Measurements from ENCODE around the gene DAG1.
A peak's percentile ranks its signal among the peaks of the same experiment; 100 is the strongest.

Gene DAG1

DNA sequence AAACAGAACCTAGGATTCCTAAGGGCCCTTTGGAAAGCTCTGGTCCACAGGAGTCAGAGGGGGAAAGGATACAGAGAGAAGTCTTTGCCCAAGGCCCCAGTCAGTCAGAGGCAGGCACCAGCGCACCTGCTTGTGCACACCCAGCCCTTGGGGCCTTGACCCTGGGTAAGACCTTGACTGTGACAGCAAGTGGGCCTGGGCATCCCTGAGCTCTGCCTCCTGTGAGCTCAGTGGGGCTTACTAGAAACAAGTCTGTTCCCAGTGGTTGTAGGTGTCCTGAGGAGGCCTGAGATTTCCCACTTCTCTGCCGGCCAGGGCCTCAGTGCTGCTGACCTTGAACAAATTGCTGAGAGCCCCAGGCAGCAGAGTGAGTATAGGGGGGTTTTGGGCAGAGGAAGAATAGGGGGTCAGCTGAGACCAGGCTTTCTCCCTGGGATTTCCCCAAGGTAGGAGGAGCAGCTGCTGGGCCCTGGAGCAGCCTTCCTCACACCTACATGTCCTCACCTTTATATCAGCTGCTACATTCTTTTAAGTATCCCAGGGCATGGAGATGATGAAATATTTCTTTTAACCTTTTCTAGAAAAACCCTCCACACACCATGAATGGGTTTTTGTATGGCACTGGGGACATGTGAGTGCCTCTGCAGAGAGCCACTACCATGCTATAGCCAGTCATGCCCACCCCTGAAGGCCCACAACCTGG lies 9.7 kb upstream of the DAG1 start:
- no peaks in the 10 kb centered on the region for H3K36me3 Mint-ChIP-seq (ENCODE audit: insufficient read depth)
- no peak overlapping the region for H3K4me3 Mint-ChIP-seq
- H3K9me3 Mint-ChIP-seq = no peaks in the 10 kb centered on the region
- H3K27ac Mint-ChIP-seq (ENCODE audit: low read depth) = no peak overlapping the region
- no peak for DNase-seq (ENCODE audit: low spot score in 2 of 2)
- no peaks in the 10 kb centered on the region for H3K4me1 Mint-ChIP-seq
- ATAC-seq (replicated peaks; ENCODE audit: extremely low read depth, poor library complexity, severe bottlenecking) = no peak
- H3K27me3 Mint-ChIP-seq = no peaks in the 10 kb centered on the region

DNA sequence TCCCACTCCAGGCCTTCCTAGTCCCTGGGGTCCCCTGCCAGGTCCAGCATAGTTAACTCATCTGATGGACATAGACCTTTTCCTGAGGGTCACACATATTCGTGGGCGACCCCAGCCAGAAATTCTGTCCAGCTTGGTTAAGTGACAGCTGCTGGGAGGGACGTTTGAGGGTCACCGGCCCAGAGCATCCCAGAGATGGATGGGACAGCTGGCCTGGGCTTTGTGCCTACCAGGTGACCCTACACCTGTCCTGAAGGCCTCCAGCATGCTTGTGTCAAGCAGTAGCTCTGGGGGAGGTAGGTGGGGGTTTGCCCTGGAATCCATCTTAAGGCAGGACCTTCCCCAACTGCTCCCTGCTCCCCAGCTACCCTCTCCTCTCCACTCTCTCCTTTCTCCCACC lies 9.1 kb upstream of the DAG1 start:
- DNase-seq (ENCODE audit: low spot score in 2 of 2) (no peak), ATAC-seq (replicated peaks; ENCODE audit: extremely low read depth, poor library complexity, severe bottlenecking) (no peak)
- H3K27ac Mint-ChIP-seq (ENCODE audit: low read depth) = no peak overlapping the region
- no peaks in the 10 kb centered on the region for H3K9me3 Mint-ChIP-seq
- H3K4me1 Mint-ChIP-seq = no peaks in the 10 kb centered on the region
- no peaks in the 10 kb centered on the region for H3K36me3 Mint-ChIP-seq (ENCODE audit: insufficient read depth)
- no peaks in the 10 kb centered on the region for H3K27me3 Mint-ChIP-seq
- no peak overlapping the region for H3K4me3 Mint-ChIP-seq

DNA sequence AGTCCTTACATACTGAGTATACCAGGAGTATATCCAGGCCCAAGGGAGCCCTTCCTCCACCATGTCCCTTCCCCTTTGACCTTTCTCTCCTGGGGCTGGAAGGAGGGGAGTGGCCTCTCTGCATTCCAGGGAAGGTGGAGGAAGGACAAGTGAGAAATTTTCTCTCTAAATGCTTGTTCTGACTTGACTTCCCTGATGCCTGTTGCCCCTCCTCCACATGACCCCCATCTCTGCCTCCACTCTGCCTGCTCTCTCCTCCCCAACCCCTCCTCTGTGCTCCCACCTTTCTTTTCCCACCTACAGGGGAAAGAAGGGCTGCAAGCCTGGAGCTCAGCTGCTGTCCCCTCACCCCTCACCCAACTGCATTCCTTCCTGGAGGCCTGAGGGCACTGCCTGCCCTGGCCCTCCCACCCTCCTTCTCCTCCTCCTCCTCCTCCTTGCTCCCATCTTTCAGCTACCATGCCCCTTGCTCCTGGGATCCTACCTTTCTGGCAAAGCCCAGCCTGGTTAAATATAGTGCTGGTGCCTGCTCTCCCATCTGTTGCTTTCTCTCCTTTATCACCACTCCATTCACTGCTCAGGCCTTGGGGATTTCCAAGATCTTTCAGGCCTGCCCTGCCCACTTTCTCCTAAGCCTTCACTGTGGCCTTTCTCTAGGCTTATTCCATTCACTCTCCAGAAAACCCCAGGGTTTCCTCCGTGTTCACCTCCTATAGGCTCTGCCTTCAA lies 8.5 kb upstream of the DAG1 start:
- no peaks in the 10 kb centered on the region for H3K4me1 Mint-ChIP-seq
- no peak for ATAC-seq (replicated peaks; ENCODE audit: extremely low read depth, poor library complexity, severe bottlenecking)
- H3K27me3 Mint-ChIP-seq = no peaks in the 10 kb centered on the region
- H3K27ac Mint-ChIP-seq (ENCODE audit: low read depth) = no peak overlapping the region
- H3K9me3 Mint-ChIP-seq = no peaks in the 10 kb centered on the region
- no peak overlapping the region for H3K4me3 Mint-ChIP-seq
- no peaks in the 10 kb centered on the region for H3K36me3 Mint-ChIP-seq (ENCODE audit: insufficient read depth)
- no peak for DNase-seq (ENCODE audit: low spot score in 2 of 2)

DNA sequence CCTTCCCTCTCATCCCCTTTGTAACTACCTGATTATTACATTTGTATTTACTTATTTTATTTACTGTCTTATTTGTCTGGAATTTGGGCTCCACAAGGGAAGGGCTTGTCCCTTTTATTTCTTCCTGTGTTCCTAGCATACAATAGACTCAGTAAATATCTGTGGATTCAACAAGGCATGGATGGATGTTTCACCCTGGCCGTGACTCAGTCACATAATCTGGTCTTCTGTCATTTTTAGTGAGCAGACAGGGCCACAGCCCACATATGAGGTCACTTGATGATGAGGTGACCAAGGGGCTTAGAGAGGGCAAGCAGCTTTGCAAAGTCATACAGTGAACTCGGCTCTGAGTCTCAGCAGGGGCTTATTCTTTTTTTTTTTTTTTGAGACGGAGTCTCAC lies 7.8 kb upstream of the DAG1 start:
- H3K4me1 Mint-ChIP-seq = no peaks in the 10 kb centered on the region
- no peak overlapping the region for H3K4me3 Mint-ChIP-seq
- H3K9me3 Mint-ChIP-seq = no peaks in the 10 kb centered on the region
- H3K27me3 Mint-ChIP-seq = no peaks in the 10 kb centered on the region
- H3K27ac Mint-ChIP-seq (ENCODE audit: low read depth) = no peak overlapping the region
- DNase-seq (ENCODE audit: low spot score in 2 of 2) (no peak), ATAC-seq (replicated peaks; ENCODE audit: extremely low read depth, poor library complexity, severe bottlenecking) (no peak)
- H3K36me3 Mint-ChIP-seq (ENCODE audit: insufficient read depth) = no peaks in the 10 kb centered on the region

DNA sequence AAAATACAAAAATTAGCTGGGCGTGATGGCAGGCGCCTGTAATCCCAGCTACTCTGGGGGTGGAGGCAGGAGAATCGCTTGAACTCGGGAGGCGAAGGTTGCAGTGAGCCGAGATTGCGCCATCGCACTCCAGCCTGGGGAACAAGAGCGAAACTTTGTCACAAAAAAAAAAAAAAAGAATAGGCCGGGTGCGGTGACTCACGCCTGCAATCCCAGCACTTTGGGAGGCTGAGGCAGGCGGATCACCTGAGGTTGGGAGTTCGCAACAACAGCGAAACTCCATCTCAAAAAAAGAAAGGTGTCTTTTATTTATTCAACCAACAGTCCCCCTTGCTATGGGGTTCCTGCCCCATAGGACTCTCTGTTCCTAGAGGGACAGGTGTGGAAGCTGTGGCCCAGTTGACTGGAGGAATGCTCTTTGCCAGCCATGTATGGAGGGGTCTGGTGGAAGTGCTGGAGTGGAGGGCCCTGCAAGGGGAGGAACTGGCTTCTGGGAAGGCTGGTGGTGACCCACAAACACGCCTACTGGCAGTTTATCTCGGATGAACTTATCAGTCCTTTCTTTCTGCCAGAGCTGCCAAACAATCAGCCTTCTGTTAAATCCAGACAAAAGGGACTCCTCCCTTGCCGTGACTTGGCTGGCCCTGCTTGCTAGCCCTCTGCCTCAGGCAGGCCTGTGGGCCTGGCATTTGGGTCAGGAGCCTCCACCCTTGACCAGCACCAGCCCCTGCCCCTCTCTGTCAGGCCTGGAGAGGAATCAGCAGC lies 4.6 kb upstream of the DAG1 start:
- H3K36me3 Mint-ChIP-seq (ENCODE audit: insufficient read depth) = no peaks in the 10 kb centered on the region
- no peaks in the 10 kb centered on the region for H3K27me3 Mint-ChIP-seq
- no peak overlapping the region for H3K27ac Mint-ChIP-seq (ENCODE audit: low read depth)

DNA sequence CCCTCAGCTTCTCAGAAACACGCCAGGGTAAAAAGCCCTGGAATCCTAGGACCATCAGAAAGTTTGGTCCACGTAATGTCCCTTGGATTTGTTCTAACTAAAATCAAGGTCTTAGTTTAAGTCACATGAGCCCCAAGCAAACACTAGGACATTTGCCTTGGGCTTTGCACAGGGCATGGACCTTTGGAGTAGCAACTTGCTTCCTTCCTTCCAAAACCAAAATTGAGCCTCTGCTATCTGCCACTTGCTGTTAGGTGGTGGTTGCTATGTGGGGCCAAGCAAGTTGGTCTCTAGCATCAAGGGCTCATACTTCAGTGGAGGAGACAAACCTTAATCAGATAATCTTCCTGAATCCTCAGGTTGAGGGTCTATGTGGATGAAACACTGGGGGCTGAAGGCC lies 4.0 kb upstream of the DAG1 start:
- no peaks in the 10 kb centered on the region for H3K9me3 Mint-ChIP-seq
- H3K4me1 Mint-ChIP-seq = peaks cover 4% of the 10 kb centered on the region
- DNase-seq (ENCODE audit: low spot score in 2 of 2) (no peak), ATAC-seq (replicated peaks; ENCODE audit: extremely low read depth, poor library complexity, severe bottlenecking) (no peak)
- H3K27ac Mint-ChIP-seq (ENCODE audit: low read depth) = no peak overlapping the region
- H3K36me3 Mint-ChIP-seq (ENCODE audit: insufficient read depth) = peaks cover 2% of the 10 kb centered on the region
- H3K27me3 Mint-ChIP-seq = no peaks in the 10 kb centered on the region
- H3K4me3 Mint-ChIP-seq = no peak overlapping the region

More for the DNA sequence above, 4.6 kb upstream of the DAG1 start:
- DNase-seq (ENCODE audit: low spot score in 2 of 2) = no peak
- no peak for ATAC-seq (replicated peaks; ENCODE audit: extremely low read depth, poor library complexity, severe bottlenecking)
- Mint-ChIP-seq H3K4me1 (no peaks in the 10 kb centered on the region), H3K9me3 (no peaks in the 10 kb centered on the region), H3K4me3 (no peak overlapping the region)

DNA sequence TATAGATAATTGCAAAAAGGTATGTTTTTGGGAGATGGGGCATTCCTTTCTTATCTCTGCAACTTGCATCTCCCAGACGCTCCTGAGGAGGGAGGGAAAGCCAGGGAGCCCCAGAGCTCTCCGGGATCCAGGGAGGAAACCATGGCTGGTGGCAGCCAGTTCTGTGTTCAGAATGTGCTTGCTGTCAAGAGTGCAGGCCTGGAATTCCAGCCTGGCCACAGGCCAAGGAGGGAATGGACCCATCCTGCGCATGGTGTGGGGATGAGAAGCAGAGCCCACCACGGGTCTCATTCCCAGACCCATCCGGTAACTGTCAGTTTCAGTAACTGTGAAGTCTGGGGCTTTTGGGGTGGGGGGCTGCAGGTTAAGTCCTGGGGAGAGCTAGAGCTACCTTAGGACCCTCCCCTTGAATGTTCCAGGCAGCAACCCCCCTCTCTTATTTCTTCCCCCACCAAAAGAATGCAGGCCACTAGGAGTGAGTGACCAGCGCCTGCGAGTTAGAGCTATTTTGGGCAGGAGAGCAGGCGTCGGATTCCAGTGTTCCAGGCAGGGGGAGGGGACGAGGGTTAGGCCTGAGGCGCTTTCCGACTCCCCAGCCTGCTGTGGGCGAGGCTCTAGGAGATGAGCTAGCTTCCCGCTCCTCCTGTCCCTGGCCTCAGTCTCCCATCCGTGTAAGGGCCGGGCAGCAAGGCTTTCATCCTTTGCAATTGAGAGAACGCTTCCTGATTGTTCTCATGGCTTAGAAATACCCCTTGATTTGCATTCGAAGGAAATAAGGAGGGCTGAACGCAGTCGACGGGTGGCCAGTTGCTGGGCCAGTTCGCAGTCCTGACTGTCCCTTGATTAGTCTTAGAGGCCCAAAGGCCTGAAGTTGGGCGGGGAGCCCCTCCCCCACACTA lies 781 bp upstream of the DAG1 start:
- no peaks in the 10 kb centered on the region for H3K27me3 Mint-ChIP-seq
- peak overlapping the region; percentile 86 for H3K4me3 Mint-ChIP-seq
- peaks cover 16% of the 10 kb centered on the region for H3K4me1 Mint-ChIP-seq
- DNase-seq (ENCODE audit: low spot score in 2 of 2) (peak in 1 of 2 donors; percentile 15), ATAC-seq (replicated peaks; ENCODE audit: extremely low read depth, poor library complexity, severe bottlenecking) (no peak)
- H3K36me3 Mint-ChIP-seq (ENCODE audit: insufficient read depth) = peaks cover 5% of the 10 kb centered on the region
- no peaks in the 10 kb centered on the region for H3K9me3 Mint-ChIP-seq
- no peak overlapping the region for H3K27ac Mint-ChIP-seq (ENCODE audit: low read depth)

DNA sequence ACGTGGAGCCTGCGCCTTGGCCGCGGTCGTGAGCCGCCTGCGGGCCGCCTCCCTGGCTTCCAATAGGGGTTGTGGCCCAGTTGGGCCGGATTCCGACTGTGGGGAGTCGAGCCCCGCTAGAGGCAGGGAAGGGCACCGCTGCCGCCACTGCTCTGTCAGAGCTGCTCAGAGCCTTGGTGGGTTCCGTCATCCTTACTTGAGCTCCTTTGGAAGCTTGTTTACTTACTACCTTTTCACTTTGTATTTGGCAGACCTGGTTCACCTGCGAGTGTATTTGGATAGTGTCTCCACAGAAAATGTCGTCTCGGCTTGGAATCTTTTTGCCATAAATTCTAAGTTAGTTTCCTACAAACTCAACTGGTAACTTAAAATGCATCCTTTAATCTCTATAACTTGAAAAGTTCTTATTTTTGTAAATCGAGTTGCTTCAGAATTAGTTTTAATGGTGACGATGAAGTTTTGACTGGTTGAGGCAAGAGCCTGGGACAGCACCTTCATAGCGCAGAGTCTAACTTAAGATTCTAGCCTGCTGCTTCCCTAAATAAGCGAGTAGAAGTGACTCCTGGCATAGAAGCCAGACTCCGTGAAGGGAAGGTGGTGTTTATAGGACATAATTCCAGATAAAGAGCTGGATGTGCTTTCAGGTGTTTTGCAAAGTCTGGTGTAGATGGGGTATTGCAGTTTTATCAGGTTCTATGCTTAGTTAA lies 800 bp downstream of the DAG1 start:
- no peaks in the 10 kb centered on the region for H3K9me3 Mint-ChIP-seq
- H3K36me3 Mint-ChIP-seq (ENCODE audit: insufficient read depth) = peaks cover 5% of the 10 kb centered on the region
- peak overlapping the region; percentile 86 for H3K4me3 Mint-ChIP-seq
- H3K27ac Mint-ChIP-seq (ENCODE audit: low read depth) = peak overlapping the region; percentile 83
- ATAC-seq (replicated peaks; ENCODE audit: extremely low read depth, poor library complexity, severe bottlenecking) (peak; percentile 33), DNase-seq (ENCODE audit: low spot score in 2 of 2) (no peak)
- peaks cover 16% of the 10 kb centered on the region for H3K4me1 Mint-ChIP-seq
- H3K27me3 Mint-ChIP-seq = no peaks in the 10 kb centered on the region

DNA sequence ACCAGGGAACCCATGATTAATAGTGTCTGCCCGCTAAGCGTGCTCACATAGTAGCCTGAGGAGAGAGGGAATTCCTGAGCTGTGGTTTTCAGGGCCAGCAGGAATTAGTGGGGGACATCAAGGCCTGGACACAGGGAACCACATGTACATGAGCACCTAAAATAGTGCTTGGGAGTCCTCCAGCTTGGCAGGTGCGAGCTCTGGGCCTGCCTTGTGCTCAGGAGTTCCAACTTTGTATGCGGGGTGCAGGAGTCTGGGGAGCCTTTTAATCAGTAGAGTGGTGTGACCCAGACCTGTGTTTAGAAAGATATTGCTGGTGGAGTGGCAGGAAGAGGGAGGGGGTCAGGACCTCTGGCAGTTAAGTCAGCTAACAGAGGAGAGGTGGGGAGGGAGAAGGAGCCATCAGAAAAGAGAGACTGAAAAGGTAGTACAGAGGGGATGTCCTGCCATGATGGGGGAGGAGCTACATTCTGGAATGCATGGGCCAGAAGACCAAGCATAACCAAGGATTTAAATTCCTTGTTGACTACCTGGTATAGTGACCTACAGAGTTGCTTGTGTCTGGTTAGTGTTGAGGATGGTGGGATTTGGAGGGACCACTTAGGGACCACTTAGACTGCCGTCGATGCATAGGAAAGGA lies 1.9 kb downstream of the DAG1 start:
- no peaks in the 10 kb centered on the region for H3K9me3 Mint-ChIP-seq
- H3K36me3 Mint-ChIP-seq (ENCODE audit: insufficient read depth) = peaks cover 7% of the 10 kb centered on the region
- DNase-seq (ENCODE audit: low spot score in 2 of 2) (no peak), ATAC-seq (replicated peaks; ENCODE audit: extremely low read depth, poor library complexity, severe bottlenecking) (no peak)
- H3K27me3 Mint-ChIP-seq = no peaks in the 10 kb centered on the region
- H3K4me1 Mint-ChIP-seq = peaks cover 24% of the 10 kb centered on the region
- H3K4me3 Mint-ChIP-seq = peak overlapping the region; percentile 86
- peak overlapping the region; percentile 83 for H3K27ac Mint-ChIP-seq (ENCODE audit: low read depth)

DNA sequence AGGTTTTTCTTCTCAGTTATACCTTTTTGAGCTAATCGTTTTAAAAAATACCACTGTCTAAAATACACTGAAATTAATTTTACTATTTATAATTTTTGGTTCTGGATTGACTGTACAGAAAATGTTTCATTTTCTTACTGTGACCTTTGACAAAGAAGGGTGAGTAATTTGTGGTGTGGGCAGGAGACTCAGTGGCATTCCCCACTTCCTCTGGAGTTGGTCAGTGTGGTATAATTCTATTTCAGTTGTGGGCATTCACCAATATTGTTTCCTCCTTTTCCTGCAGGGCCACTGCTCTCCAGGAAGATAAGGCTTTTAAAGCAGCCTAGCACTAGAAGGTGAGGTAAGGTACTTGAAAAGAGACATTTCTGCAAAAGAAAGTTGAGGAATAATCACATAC lies 6.5 kb downstream of the DAG1 start:
- no peak overlapping the region for H3K27ac Mint-ChIP-seq (ENCODE audit: low read depth)

DNA sequence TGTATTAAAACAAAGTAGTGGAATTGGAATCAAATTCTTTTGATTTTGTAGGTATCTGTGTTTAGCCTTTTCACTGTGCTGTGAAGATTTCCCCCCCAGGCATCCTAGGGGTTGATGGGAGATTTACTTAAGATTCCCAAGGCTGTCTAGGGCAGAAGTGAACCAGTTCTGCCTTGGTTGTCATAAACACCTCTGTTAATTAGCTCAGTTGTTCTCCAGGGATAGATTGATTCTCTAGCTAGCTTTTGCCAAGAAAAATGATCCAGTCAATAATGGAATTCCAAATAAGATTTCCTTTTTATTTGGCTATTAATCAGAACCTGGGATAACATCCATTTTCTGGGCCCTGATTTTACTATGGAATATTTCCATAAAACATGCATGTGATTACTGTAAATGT lies 12.7 kb downstream of the DAG1 start:
- no peak overlapping the region for H3K27ac Mint-ChIP-seq (ENCODE audit: low read depth)
- no peaks in the 10 kb centered on the region for H3K27me3 Mint-ChIP-seq
- no peak for DNase-seq (ENCODE audit: low spot score in 2 of 2)
- no peaks in the 10 kb centered on the region for H3K9me3 Mint-ChIP-seq
- H3K4me1 Mint-ChIP-seq = no peaks in the 10 kb centered on the region
- H3K4me3 Mint-ChIP-seq = no peak overlapping the region
- no peak for ATAC-seq (replicated peaks; ENCODE audit: extremely low read depth, poor library complexity, severe bottlenecking)
- H3K36me3 Mint-ChIP-seq (ENCODE audit: insufficient read depth) = peaks cover 24% of the 10 kb centered on the region

More for the DNA sequence above, 6.5 kb downstream of the DAG1 start:
- Mint-ChIP-seq H3K9me3 (no peaks in the 10 kb centered on the region), H3K4me3 (no peak overlapping the region), H3K36me3 (ENCODE audit: insufficient read depth) (peaks cover 30% of the 10 kb centered on the region), H3K27me3 (no peaks in the 10 kb centered on the region), H3K4me1 (peaks cover 15% of the 10 kb centered on the region)
- DNase-seq (ENCODE audit: low spot score in 2 of 2) = no peak
- peak; percentile 32 for ATAC-seq (replicated peaks; ENCODE audit: extremely low read depth, poor library complexity, severe bottlenecking)

All from central memory CD8-positive, alpha-beta T cell (primary cell).